GM12891 (cell line): ENCODE data around the gene PARD6A.

Source experiments
- DNase-seq: peaks from one replicate; pipeline ENCODE4 v3.0.0; 2011; ENCODE audit warnings: low spot score; ENCODE audit not compliant: insufficient read length
- FAIRE-seq: peaks from 2 replicates; lab custom pipeline; 2011; peaks lifted over from hg19 to GRCh38; lab: Jason Lieb, UNC
- PAX5 ChIP-seq: IDR thresholded peaks from 2 replicates; pipeline ENCODE4 v1.6.1; 2011; ENCODE audit warnings: low read length, moderate library complexity, mild to moderate bottlenecking; ENCODE audit not compliant: insufficient read depth, severe bottlenecking
- POLR2A ChIP-seq: IDR thresholded peaks from 2 replicates; pipeline ENCODE4 v1.6.1; 2011; ENCODE audit warnings: low read depth, low read length, control low read depth
- POLR2AphosphoS5 ChIP-seq: IDR thresholded peaks from 2 replicates; pipeline ENCODE4 v1.6.1; 2011; ENCODE audit warnings: low read depth, low read length, control low read depth
- POU2F2 ChIP-seq: IDR thresholded peaks from 2 replicates; pipeline ENCODE4 v1.6.1; 2011; ENCODE audit warnings: low read depth, mild to moderate bottlenecking, control low read depth, low read length, moderate library complexity
- SPI1 ChIP-seq: IDR thresholded peaks from 2 replicates; pipeline ENCODE4 v1.6.1; 2011; ENCODE audit warnings: low read depth, low read length, control low read depth
- TAF1 ChIP-seq: IDR thresholded peaks from 2 replicates; pipeline ENCODE4 v1.6.1; 2011; ENCODE audit warnings: low read depth, low read length, control low read depth

The PARD6A gene

DNA sequence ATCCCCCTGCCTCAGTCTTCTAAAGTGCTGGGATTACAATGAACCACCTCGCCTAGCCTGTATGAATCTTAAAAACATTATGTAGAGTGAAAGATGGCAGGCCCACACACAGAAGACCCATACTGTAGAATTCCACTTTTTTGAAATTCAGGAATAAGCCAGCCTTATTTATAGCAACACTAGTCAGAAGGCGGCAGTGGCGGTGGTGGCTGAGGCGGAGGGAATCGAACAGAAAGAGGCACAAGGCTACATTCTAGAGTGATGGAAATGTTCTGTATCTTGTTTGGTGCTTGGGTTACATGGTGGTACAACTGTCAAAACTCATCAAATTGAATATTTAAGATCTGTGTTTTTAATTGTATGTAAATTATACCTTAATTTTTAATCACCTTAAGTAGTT lies 47.0 kb downstream of the PARD6A start:
- TF ChIP-seq POU2F2 (no peak), POLR2A (no peak), PAX5 (no peak)
- FAIRE-seq (no peak), DNase-seq (no peak)

DNA sequence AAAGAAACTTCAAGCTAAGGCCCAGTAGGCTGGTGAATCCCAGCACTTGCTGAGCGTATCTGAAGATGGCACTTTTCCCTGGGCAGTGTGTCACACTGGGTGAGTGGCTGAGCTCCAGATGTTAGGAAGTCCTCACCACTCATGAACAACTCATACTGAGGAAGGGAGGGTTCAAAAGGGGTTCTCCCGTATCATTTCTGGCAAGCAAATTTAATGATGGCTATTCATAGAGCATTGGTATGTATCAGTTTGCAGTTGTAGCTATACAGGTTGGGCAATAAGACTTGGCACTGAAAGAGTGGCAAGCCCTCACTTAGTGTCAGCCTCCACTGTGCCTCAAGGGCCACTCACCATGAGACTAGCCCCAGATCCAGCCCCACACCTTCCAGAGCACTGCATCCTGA lies 47.6 kb downstream of the PARD6A start:
- FAIRE-seq (no peak), DNase-seq (no peak)
- TF ChIP-seq SPI1 (no peak), POU2F2 (no peak), POLR2AphosphoS5 (no peak), POLR2A (no peak), PAX5 (no peak), TAF1 (no peak)

DNA sequence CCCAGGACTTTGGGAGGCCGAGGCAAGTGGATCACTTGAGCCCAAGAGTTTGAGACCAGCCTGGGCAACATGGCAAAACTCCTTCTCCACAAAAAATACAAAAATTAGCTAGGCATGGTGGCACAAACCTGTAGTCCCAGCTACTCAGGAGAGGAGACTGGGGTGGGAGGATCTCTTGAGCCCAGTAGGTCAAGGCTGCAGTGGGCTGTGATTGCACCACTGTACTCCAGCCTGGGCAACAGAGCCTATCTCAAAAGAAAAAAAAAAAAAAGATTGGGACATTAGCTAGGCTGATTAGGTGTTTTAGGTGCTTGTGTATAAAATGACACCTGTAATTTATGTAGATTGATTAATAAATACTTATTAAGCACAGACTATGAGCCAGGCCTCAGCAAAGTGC lies 48.3 kb downstream of the PARD6A start:
- DNase-seq (no peak), FAIRE-seq (no peak)
- TF ChIP-seq TAF1 = no peak
- TF ChIP-seq POU2F2 = no peak
- TF ChIP-seq POLR2A = no peak
- TF ChIP-seq SPI1 = no peak
- TF ChIP-seq POLR2AphosphoS5 = no peak
- no peak for TF ChIP-seq PAX5

DNA sequence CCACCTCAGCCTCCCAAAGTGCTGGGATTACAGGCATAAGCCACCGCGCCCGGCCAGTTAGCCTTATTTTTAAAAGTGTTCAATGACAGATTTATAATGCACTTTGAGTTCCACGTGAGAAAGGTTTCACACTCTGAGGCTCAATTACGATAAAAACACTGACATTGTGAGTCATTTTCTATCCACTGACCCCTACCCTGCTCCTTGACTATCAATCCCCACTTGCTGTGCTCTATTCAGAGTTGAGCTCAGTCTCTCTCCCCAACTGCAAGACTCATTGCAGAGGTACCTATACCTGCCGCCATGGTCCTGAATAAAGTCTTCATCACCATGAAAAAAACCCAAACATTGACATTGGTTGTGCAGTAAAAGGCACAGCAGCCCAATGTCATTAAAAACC lies 49.8 kb downstream of the PARD6A start:
- DNase-seq (no peak), FAIRE-seq (no peak)
- TF ChIP-seq POLR2AphosphoS5 = no peak
- no peak for TF ChIP-seq PAX5
- no peak for TF ChIP-seq POLR2A
- TF ChIP-seq POU2F2 = no peak
- TF ChIP-seq SPI1 = no peak
- no peak for TF ChIP-seq TAF1
